GM23248 (cell line): ENCODE results near the gene PRDM16. TPM values are rescaled to one million over a fixed set of nuclear protein-coding genes. Genes with fewer than 3 reads are reported as not detected.

Experiments
- DNase-seq: peaks from one replicate; pipeline ENCODE4 v3.0.0-alpha.2; 2015
- H2AFZ ChIP-seq: fragments of 200-600 bp; sonication (generic); 2 replicates; pipeline ENCODE4 v1.6.1; 2016; ENCODE audit warnings: antibody characterized with exemption
- H3F3A ChIP-seq: fragments of 200-600 bp; sonication (generic); 2 replicates; pipeline ENCODE4 v1.6.1; 2016; ENCODE audit warnings: mild to moderate bottlenecking, antibody characterized with exemption, mixed run types; ENCODE audit not compliant: insufficient read depth
- H3K27ac ChIP-seq: fragments of 200-600 bp; sonication (generic); 2 replicates; pipeline ENCODE4 v1.5.1; 2016; ENCODE audit warnings: mild to moderate bottlenecking
- H3K27me3 ChIP-seq: fragments of 200-600 bp; sonication (generic); replicated peaks from 2 replicates; pipeline ENCODE4 v1.6.1; 2016; ENCODE audit warnings: mild to moderate bottlenecking; ENCODE audit not compliant: insufficient read depth
- H3K36me3 ChIP-seq: fragments of 200-600 bp; sonication (generic); 2 replicates; pipeline ENCODE4 v1.6.1; 2016; ENCODE audit warnings: low read depth, mild to moderate bottlenecking
- H3K4me1 ChIP-seq: fragments of 200-600 bp; sonication (generic); 2 replicates; pipeline ENCODE4 v1.6.1; 2016; ENCODE audit warnings: mild to moderate bottlenecking; ENCODE audit not compliant: insufficient read depth
- H3K4me2 ChIP-seq: fragments of 200-600 bp; sonication (generic); one replicate; pipeline ENCODE4 v1.6.1; 2016; ENCODE audit warnings: mild to moderate bottlenecking; ENCODE audit not compliant: unreplicated experiment
- H3K4me3 ChIP-seq: fragments of 200-600 bp; sonication (generic); 2 replicates; pipeline ENCODE4 v1.5.1; 2016; ENCODE audit warnings: mild to moderate bottlenecking
- H3K79me2 ChIP-seq: fragments of 200-600 bp; sonication (generic); 2 replicates; pipeline ENCODE4 v1.6.1; 2016; ENCODE audit warnings: mild to moderate bottlenecking; ENCODE audit not compliant: insufficient read depth
- H3K9ac ChIP-seq: fragments of 200-600 bp; sonication (generic); 2 replicates; pipeline ENCODE4 v1.6.1; 2016; ENCODE audit warnings: mild to moderate bottlenecking
- H3K9me2 ChIP-seq: fragments of 200-600 bp; sonication (generic); 2 replicates; pipeline ENCODE4 v1.6.1; 2016; ENCODE audit warnings: mixed run types, mild to moderate bottlenecking, moderate library complexity; ENCODE audit not compliant: insufficient read depth
- H3K9me3 ChIP-seq: fragments of 200-600 bp; sonication (generic); one replicate; pipeline ENCODE4 v1.6.1; 2017; ENCODE audit warnings: low read depth
- H4K20me1 ChIP-seq: fragments of 200-600 bp; sonication (generic); 2 replicates; pipeline ENCODE4 v1.6.0; 2016; ENCODE audit not compliant: insufficient read depth
- EZH2 ChIP-seq: fragments of 200-600 bp; sonication (generic); IDR thresholded peaks from 2 replicates; pipeline ENCODE4 v1.6.1; 2018; ENCODE audit warnings: antibody characterized with exemption, mild to moderate bottlenecking; ENCODE audit not compliant: insufficient read depth, poor library complexity, severe bottlenecking
- EZH2phosphoT487 ChIP-seq: fragments of 200-600 bp; sonication (generic); IDR thresholded peaks from 2 replicates; pipeline ENCODE4 v1.6.1; 2018; ENCODE audit warnings: antibody characterized with exemption, moderate library complexity, mild to moderate bottlenecking, low read depth; ENCODE audit not compliant: insufficient read depth
- WGBS, 2 experiments: methylation state at CpG; one replicate each; pipeline ENCODE4 v1.1.6; 2015 to 2017; ENCODE audit warnings: low lambda C conversion rate in 2 of 2, low coverage in 1 of 2; ENCODE audit errors: missing lambda C conversion rate in 2 of 2; 5-methylcytosine and 5-hydroxymethylcytosine counted together
- in situ Hi-C: fragments of 300-500 bp; cut with MboI; formaldehyde crosslinking; loops from 2 replicates; pipeline ENCODE4 v1.15.0; 2020
- polyA plus RNA-seq: library from polyadenylated mRNA; unstranded; fragments of >200 nt; fragmentation: Nextera tagmentation; extraction: Ambion mirVana; gene quantifications from 2 replicates; pipeline ENCODE4 v1.2.1, GENCODE V29; 2016
- total RNA-seq: library from RNA; depleted of rRNA; stranded (reverse); fragments of >200 nt; shearing (Covaris generic); gene quantifications from 2 replicates; pipeline ENCODE4 v1.2.3, GENCODE V29; 2014

Gene PRDM16
- total and polyA plus RNA-seq, 2 experiments from 2014 or later: 0.18 TPM; not detected in 1

GRCh38 chr1:3158347-3158746 lies 89.3 kb downstream of the PRDM16 start:
- Histone ChIP-seq H3K27ac (no peak overlapping the region), H3K9ac (no peak overlapping the region), H3K27me3 (peaks cover 27% of the 10 kb centered on the region), H3K9me2 (no peaks in the 10 kb centered on the region), H3K36me3 (no peaks in the 10 kb centered on the region), H3K4me3 (no peak overlapping the region), H3K4me2 (no peak overlapping the region), H4K20me1 (no peaks in the 10 kb centered on the region), H3F3A (no peaks in the 10 kb centered on the region), H3K79me2 (no peaks in the 10 kb centered on the region), H3K9me3 (no peaks in the 10 kb centered on the region), H3K4me1 (no peaks in the 10 kb centered on the region), H2AFZ (no peak overlapping the region)
- DNase-seq: no peak
- 80 to 83% methylated on average over 4 of the region's 4 CpGs for WGBS, 2 experiments
- TF ChIP-seq EZH2 (no peak), EZH2phosphoT487 (no peak)
- in situ Hi-C loops: no loop called here

- no peak for TF ChIP-seq EZH2phosphoT487
- no peak for TF ChIP-seq EZH2
- in situ Hi-C loops: no loop called here
- Histone ChIP-seq H3K27me3 (peaks cover 27% of the 10 kb centered on the region), H3K79me2 (no peaks in the 10 kb centered on the region), H3K9me2 (no peaks in the 10 kb centered on the region), H2AFZ (no peak overlapping the region), H3K9me3 (no peaks in the 10 kb centered on the region), H3K4me3 (no peak overlapping the region), H3K4me1 (no peaks in the 10 kb centered on the region), H3K27ac (no peak overlapping the region), H3K4me2 (no peak overlapping the region), H4K20me1 (no peaks in the 10 kb centered on the region), H3F3A (no peaks in the 10 kb centered on the region), H3K36me3 (no peaks in the 10 kb centered on the region), H3K9ac (no peak overlapping the region)
- 78 to 84% methylated on average over 10 of the region's 10 CpGs for WGBS, 2 experiments
- no peak for DNase-seq
Observed at GRCh38 chr1:3159121-3159520, 90.1 kb downstream of the PRDM16 start.

- in situ Hi-C loops: no loop called here
Observed at GRCh38 chr1:3159996-3160395, 91.0 kb downstream of the PRDM16 start.

GRCh38 chr1:3160647-3161145 lies 91.7 kb downstream of the PRDM16 start:
- DNase-seq: no peak
- Histone ChIP-seq H3K36me3 (no peaks in the 10 kb centered on the region), H3K4me2 (no peak overlapping the region), H3K9me2 (no peaks in the 10 kb centered on the region), H3K4me1 (no peaks in the 10 kb centered on the region), H2AFZ (no peak overlapping the region), H4K20me1 (no peaks in the 10 kb centered on the region), H3K79me2 (no peaks in the 10 kb centered on the region), H3K9me3 (no peaks in the 10 kb centered on the region), H3F3A (no peaks in the 10 kb centered on the region), H3K27me3 (peaks cover 19% of the 10 kb centered on the region), H3K27ac (no peak overlapping the region), H3K9ac (no peak overlapping the region), H3K4me3 (no peak overlapping the region)
- 39 to 44% methylated on average over 11 to 12 of the region's 12 CpGs for WGBS, 2 experiments
- in situ Hi-C loops: no loop called here
- no peak for TF ChIP-seq EZH2
- TF ChIP-seq EZH2phosphoT487: no peak

More at GRCh38 chr1:3159996-3160395, 91.0 kb downstream of the PRDM16 start:
- Histone ChIP-seq H3K9ac (no peak overlapping the region), H3K79me2 (no peaks in the 10 kb centered on the region), H3K36me3 (no peaks in the 10 kb centered on the region), H3K4me1 (no peaks in the 10 kb centered on the region), H3K27me3 (peaks cover 26% of the 10 kb centered on the region), H3K4me3 (no peak overlapping the region), H3K9me3 (no peaks in the 10 kb centered on the region), H3F3A (no peaks in the 10 kb centered on the region), H4K20me1 (no peaks in the 10 kb centered on the region), H3K4me2 (no peak overlapping the region), H2AFZ (no peak overlapping the region), H3K27ac (no peak overlapping the region), H3K9me2 (no peaks in the 10 kb centered on the region)
- no peak for TF ChIP-seq EZH2phosphoT487
- no peak for TF ChIP-seq EZH2
- no peak for DNase-seq
- 69 to 75% methylated on average over 8 of the region's 8 CpGs for WGBS, 2 experiments
